Measurements from ENCODE around the gene MAP1B. TPM values are rescaled to one million over a fixed set of nuclear protein-coding genes. Genes with fewer than 3 reads are reported as not detected.

MAP1B gene
- polyA plus RNA-seq, 1 donor from 2014 or later = 234 TPM

DNA sequence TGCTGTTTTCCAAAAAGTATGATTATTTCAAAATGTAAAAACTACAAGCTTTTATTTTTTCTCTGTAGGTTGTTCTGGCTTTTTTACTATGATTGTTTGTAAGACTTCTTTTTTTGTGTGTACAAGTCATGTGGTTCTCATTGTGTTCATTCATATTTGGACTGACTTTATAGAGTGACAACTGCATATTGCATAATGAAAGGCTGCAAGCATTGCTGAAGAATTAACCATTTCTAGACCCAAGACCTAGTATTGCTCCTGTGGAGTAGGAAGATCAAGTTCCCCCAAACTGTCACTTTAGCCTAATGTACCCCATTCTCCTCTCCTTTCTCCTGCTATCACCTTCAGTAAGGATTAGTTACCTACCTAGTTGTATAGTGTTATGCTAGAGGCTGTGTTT, 10.0 kb downstream of the MAP1B start:
- Histone ChIP-seq H4K20me1 (ENCODE audit: insufficient read depth) (peaks cover 94% of the 10 kb centered on the region), H3K27ac (ENCODE audit: low read length) (peak overlapping the region; percentile 16), H3K9me2 (ENCODE audit: insufficient read depth, low read length) (no peaks in the 10 kb centered on the region), H3K79me2 (replicated peaks; ENCODE audit: insufficient read depth, low read length) (peaks cover 100% of the 10 kb centered on the region), H3K9me3 (ENCODE audit: low read length) (no peaks in the 10 kb centered on the region), H3F3A (ENCODE audit: insufficient read depth, low read length, poor library complexity, severe bottlenecking) (peaks cover 13% of the 10 kb centered on the region), H3K27me3 (ENCODE audit: insufficient read depth, low read depth, low read length) (no peaks in the 10 kb centered on the region), H3K4me3 (ENCODE audit: low read length) (peak overlapping the region; percentile 87), H3K36me3 (ENCODE audit: insufficient read depth, low read length) (peaks cover 46% of the 10 kb centered on the region), H3K9ac (ENCODE audit: low read length) (no peak overlapping the region), H2AFZ (ENCODE audit: low read depth, low read length) (no peak overlapping the region), H3K4me2 (ENCODE audit: low read length) (peak overlapping the region; percentile 100)
- no peak for TF ChIP-seq EZH2 (IDR thresholded peaks at IDR 0.05; ENCODE audit: borderline replicate concordance, insufficient read depth, low read length, poor library complexity, severe bottlenecking)
- no peak for TF ChIP-seq EP300 (conservative IDR thresholded peaks at IDR 0.05; ENCODE audit: poor library complexity, severe bottlenecking)
- no peak for TF ChIP-seq MXI1 (conservative IDR thresholded peaks at IDR 0.05; ENCODE audit: poor library complexity, severe bottlenecking)

DNA sequence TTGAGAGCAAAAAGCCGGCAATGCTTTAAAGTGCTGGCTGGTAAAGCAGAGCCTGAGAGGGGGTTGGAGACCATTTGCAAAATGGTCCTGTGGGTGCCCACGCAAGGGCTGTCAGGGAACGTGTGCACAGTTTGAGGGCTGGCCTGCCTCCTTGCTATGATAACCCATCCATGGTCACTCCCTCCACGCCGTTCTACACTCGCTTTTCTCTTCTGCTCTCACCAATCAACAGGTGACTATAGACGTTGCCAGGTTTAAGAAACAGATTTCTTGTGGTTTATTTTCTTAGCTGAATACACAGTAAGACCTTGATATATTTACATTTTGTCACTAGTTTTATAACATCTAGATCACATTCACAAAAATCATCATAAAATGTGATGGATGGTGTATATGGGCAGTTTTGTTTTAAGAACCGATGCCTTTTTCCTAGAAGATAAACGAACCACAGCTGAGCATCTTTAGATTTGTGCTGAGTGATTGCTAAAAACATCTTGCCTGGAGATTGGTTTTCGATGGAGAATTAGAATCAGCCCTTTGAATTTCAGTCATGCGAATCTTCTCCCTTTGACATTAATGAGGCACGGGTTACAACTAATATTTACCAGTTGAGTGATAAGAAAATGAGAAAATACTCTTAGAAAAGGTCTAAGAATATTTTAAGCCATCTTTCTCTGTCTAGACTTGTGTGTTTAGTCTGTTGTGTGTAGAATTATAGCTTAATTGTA, 13.9 kb downstream of the MAP1B start:
- Histone ChIP-seq H3K36me3 (ENCODE audit: insufficient read depth, low read length) (peaks cover 50% of the 10 kb centered on the region), H3K27ac (ENCODE audit: low read length) (peak overlapping the region; percentile 64), H3K79me2 (replicated peaks; ENCODE audit: insufficient read depth, low read length) (peaks cover 97% of the 10 kb centered on the region), H3K4me3 (ENCODE audit: low read length) (peak overlapping the region; percentile 55), H3K9me2 (ENCODE audit: insufficient read depth, low read length) (no peaks in the 10 kb centered on the region), H4K20me1 (ENCODE audit: insufficient read depth) (peaks cover 94% of the 10 kb centered on the region), H2AFZ (ENCODE audit: low read depth, low read length) (no peak overlapping the region), H3F3A (ENCODE audit: insufficient read depth, low read length, poor library complexity, severe bottlenecking) (peaks cover 11% of the 10 kb centered on the region), H3K9ac (ENCODE audit: low read length) (peak overlapping the region; percentile 38), H3K9me3 (ENCODE audit: low read length) (no peaks in the 10 kb centered on the region), H3K27me3 (ENCODE audit: insufficient read depth, low read depth, low read length) (no peaks in the 10 kb centered on the region), H3K4me2 (ENCODE audit: low read length) (peak overlapping the region; percentile 52)
- TF ChIP-seq EP300 (conservative IDR thresholded peaks at IDR 0.05; ENCODE audit: poor library complexity, severe bottlenecking) (no peak), POLR2AphosphoS5 (IDR thresholded peaks at IDR 0.05) (peak; percentile 3)

DNA sequence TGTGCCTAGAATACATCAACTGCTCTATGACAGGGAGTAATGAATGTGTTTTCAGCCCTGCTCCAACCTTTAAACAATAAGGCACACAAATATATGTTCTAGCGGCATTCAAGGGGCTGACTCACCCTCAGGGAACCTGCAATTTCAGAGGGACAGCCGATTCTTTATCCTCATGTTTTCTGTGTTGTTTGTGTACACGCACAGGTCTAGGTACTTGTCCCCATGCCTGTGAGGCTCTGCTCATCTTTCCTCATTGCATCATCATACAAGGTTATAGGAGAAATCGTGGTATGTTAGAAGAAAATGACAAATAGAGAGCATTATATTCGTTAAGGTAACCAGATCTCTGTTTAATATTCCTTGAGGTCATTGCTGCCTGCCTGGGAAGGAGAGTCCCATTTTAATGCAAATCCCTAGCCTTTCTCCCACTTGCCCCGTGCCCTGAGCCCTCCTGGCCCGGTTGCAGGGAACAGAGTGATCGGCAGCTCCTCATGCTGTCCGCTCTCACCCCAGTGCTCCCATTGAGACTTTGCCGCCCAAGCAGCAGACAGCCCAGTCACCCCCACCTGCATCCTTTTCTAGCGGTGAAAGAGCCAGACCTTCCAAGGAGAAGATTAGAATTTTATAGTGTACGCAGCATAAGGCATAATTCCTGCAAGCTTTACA, 14.6 kb downstream of the MAP1B start:
- H3K4me2 ChIP-seq (ENCODE audit: low read length) = peak overlapping the region; percentile 52

DNA sequence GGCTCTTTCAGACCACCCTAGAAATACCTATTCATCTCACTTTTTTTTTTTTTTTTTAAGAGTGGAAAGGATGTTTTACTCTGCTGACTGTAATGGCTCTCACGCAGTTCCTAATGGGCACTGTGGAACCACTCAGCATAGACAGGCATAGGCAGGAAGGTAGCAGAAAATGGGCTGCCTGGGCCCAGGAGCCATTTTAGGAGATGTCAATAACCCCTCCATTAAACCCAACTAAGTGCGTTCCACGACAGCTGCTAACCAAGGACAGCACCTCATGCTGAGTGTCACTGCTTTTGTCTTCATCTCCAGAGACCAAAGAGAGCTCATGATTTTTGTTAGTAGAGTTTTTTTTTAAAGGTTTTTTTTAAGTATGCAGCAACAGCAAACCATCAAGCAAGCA, 15.3 kb downstream of the MAP1B start:
- no peaks in the 10 kb centered on the region for H3K27me3 ChIP-seq (ENCODE audit: insufficient read depth, low read depth, low read length)
- peak overlapping the region; percentile 55 for H3K4me3 ChIP-seq (ENCODE audit: low read length)
- peaks cover 11% of the 10 kb centered on the region for H3F3A ChIP-seq (ENCODE audit: insufficient read depth, low read length, poor library complexity, severe bottlenecking)
- H3K79me2 ChIP-seq (replicated peaks; ENCODE audit: insufficient read depth, low read length) = peaks cover 97% of the 10 kb centered on the region
- H3K9ac ChIP-seq (ENCODE audit: low read length) = peak overlapping the region; percentile 38
- H2AFZ ChIP-seq (ENCODE audit: low read depth, low read length) = no peak overlapping the region
- no peak for TF ChIP-seq MXI1 (conservative IDR thresholded peaks at IDR 0.05; ENCODE audit: poor library complexity, severe bottlenecking)
- peak; percentile 87 for TF ChIP-seq EP300 (conservative IDR thresholded peaks at IDR 0.05; ENCODE audit: poor library complexity, severe bottlenecking)
- no peak for TF ChIP-seq RAD21 (conservative IDR thresholded peaks at IDR 0.05)
- TF ChIP-seq POLR2AphosphoS5 (IDR thresholded peaks at IDR 0.05) = peak; percentile 70
- no peak for TF ChIP-seq TAF1 (IDR thresholded peaks at IDR 0.05; ENCODE audit: low read depth)
- TF ChIP-seq, protein P1, sequence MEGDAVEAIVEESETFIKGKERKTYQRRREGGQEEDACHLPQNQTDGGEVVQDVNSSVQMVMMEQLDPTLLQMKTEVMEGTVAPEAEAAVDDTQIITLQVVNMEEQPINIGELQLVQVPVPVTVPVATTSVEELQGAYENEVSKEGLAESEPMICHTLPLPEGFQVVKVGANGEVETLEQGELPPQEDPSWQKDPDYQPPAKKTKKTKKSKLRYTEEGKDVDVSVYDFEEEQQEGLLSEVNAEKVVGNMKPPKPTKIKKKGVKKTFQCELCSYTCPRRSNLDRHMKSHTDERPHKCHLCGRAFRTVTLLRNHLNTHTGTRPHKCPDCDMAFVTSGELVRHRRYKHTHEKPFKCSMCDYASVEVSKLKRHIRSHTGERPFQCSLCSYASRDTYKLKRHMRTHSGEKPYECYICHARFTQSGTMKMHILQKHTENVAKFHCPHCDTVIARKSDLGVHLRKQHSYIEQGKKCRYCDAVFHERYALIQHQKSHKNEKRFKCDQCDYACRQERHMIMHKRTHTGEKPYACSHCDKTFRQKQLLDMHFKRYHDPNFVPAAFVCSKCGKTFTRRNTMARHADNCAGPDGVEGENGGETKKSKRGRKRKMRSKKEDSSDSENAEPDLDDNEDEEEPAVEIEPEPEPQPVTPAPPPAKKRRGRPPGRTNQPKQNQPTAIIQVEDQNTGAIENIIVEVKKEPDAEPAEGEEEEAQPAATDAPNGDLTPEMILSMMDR (IDR thresholded peaks at IDR 0.05; ENCODE audit: poor library complexity, severe bottlenecking) = no peak
- no peak for TF ChIP-seq EZH2 (IDR thresholded peaks at IDR 0.05; ENCODE audit: borderline replicate concordance, insufficient read depth, low read length, poor library complexity, severe bottlenecking)
- TF ChIP-seq SMC3 (conservative IDR thresholded peaks at IDR 0.05; ENCODE audit: poor library complexity) = peak; percentile 14
- TF ChIP-seq, protein P2, sequence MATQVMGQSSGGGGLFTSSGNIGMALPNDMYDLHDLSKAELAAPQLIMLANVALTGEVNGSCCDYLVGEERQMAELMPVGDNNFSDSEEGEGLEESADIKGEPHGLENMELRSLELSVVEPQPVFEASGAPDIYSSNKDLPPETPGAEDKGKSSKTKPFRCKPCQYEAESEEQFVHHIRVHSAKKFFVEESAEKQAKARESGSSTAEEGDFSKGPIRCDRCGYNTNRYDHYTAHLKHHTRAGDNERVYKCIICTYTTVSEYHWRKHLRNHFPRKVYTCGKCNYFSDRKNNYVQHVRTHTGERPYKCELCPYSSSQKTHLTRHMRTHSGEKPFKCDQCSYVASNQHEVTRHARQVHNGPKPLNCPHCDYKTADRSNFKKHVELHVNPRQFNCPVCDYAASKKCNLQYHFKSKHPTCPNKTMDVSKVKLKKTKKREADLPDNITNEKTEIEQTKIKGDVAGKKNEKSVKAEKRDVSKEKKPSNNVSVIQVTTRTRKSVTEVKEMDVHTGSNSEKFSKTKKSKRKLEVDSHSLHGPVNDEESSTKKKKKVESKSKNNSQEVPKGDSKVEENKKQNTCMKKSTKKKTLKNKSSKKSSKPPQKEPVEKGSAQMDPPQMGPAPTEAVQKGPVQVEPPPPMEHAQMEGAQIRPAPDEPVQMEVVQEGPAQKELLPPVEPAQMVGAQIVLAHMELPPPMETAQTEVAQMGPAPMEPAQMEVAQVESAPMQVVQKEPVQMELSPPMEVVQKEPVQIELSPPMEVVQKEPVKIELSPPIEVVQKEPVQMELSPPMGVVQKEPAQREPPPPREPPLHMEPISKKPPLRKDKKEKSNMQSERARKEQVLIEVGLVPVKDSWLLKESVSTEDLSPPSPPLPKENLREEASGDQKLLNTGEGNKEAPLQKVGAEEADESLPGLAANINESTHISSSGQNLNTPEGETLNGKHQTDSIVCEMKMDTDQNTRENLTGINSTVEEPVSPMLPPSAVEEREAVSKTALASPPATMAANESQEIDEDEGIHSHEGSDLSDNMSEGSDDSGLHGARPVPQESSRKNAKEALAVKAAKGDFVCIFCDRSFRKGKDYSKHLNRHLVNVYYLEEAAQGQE (IDR thresholded peaks at IDR 0.05; ENCODE audit: borderline replicate concordance) = peak; percentile 34
- peaks cover 43% of the 10 kb centered on the region for H3K36me3 ChIP-seq (ENCODE audit: insufficient read depth, low read length)
- no peaks in the 10 kb centered on the region for H3K9me3 ChIP-seq (ENCODE audit: low read length)
- peak overlapping the region; percentile 64 for H3K27ac ChIP-seq (ENCODE audit: low read length)
- no peaks in the 10 kb centered on the region for H3K9me2 ChIP-seq (ENCODE audit: insufficient read depth, low read length)
- peak overlapping the region; percentile 64 for H3K4me2 ChIP-seq (ENCODE audit: low read length)
- peaks cover 94% of the 10 kb centered on the region for H4K20me1 ChIP-seq (ENCODE audit: insufficient read depth)

More for the DNA sequence above, 14.6 kb downstream of the MAP1B start:
- Histone ChIP-seq H3K4me3 (ENCODE audit: low read length) (peak overlapping the region; percentile 55), H3K36me3 (ENCODE audit: insufficient read depth, low read length) (peaks cover 47% of the 10 kb centered on the region), H3F3A (ENCODE audit: insufficient read depth, low read length, poor library complexity, severe bottlenecking) (peaks cover 11% of the 10 kb centered on the region), H3K9me3 (ENCODE audit: low read length) (no peaks in the 10 kb centered on the region), H3K9ac (ENCODE audit: low read length) (peak overlapping the region; percentile 38), H4K20me1 (ENCODE audit: insufficient read depth) (peaks cover 94% of the 10 kb centered on the region), H3K79me2 (replicated peaks; ENCODE audit: insufficient read depth, low read length) (peaks cover 97% of the 10 kb centered on the region), H3K27ac (ENCODE audit: low read length) (peak overlapping the region; percentile 64), H2AFZ (ENCODE audit: low read depth, low read length) (no peak overlapping the region), H3K27me3 (ENCODE audit: insufficient read depth, low read depth, low read length) (no peaks in the 10 kb centered on the region), H3K9me2 (ENCODE audit: insufficient read depth, low read length) (no peaks in the 10 kb centered on the region)
- TF ChIP-seq RAD21 (conservative IDR thresholded peaks at IDR 0.05) (no peak), MXI1 (conservative IDR thresholded peaks at IDR 0.05; ENCODE audit: poor library complexity, severe bottlenecking) (peak; percentile 9)
